Measurements from ENCODE around the gene HAUS7. TPM values are rescaled to one million over a fixed set of nuclear protein-coding genes. Genes with fewer than 3 reads are reported as not detected.
A peak's percentile ranks its signal among the peaks of the same experiment; 100 is the strongest.

The HAUS7 gene
- total RNA-seq, 1 donor from 2014 or later = 31.3 TPM

- H3K9me3 Mint-ChIP-seq (ENCODE audit: low read depth) = no peaks in the 10 kb centered on the region
- no peak overlapping the region for H3K4me3 Mint-ChIP-seq (ENCODE audit: unreplicated experiment)
- peak overlapping the region; percentile 54 for H3K27ac Mint-ChIP-seq (ENCODE audit: unreplicated experiment)
- H3K4me1 Mint-ChIP-seq (ENCODE audit: low read depth) = peaks cover 72% of the 10 kb centered on the region
- peaks cover 1% of the 10 kb centered on the region for H3K36me3 Mint-ChIP-seq (ENCODE audit: low read depth)
- no peaks in the 10 kb centered on the region for H3K27me3 Mint-ChIP-seq (ENCODE audit: low read depth)
- TF ChIP-seq CTCF (IDR thresholded peaks at IDR 0.05) = no peak
- DNase-seq (ENCODE audit: low spot score) = no peak
Observed at GRCh38 chrX:153491918-153492317, 21.5 kb upstream of the HAUS7 start.

GRCh38 chrX:153491351-153491914 is 21.1 kb upstream of the HAUS7 start:
- Mint-ChIP-seq H3K4me3 (ENCODE audit: unreplicated experiment) (no peak overlapping the region), H3K4me1 (ENCODE audit: low read depth) (peaks cover 77% of the 10 kb centered on the region), H3K36me3 (ENCODE audit: low read depth) (peaks cover 1% of the 10 kb centered on the region), H3K27me3 (ENCODE audit: low read depth) (no peaks in the 10 kb centered on the region), H3K9me3 (ENCODE audit: low read depth) (no peaks in the 10 kb centered on the region), H3K27ac (ENCODE audit: unreplicated experiment) (no peak overlapping the region)
- DNase-seq (ENCODE audit: low spot score) = no peak
- no peak for TF ChIP-seq CTCF (IDR thresholded peaks at IDR 0.05)

- no peak overlapping the region for H3K4me3 Mint-ChIP-seq (ENCODE audit: unreplicated experiment)
- no peak overlapping the region for H3K27ac Mint-ChIP-seq (ENCODE audit: unreplicated experiment)
- H3K36me3 Mint-ChIP-seq (ENCODE audit: low read depth) = peaks cover 1% of the 10 kb centered on the region
- no peaks in the 10 kb centered on the region for H3K27me3 Mint-ChIP-seq (ENCODE audit: low read depth)
- no peaks in the 10 kb centered on the region for H3K9me3 Mint-ChIP-seq (ENCODE audit: low read depth)
- no peak for TF ChIP-seq CTCF (IDR thresholded peaks at IDR 0.05)
- H3K4me1 Mint-ChIP-seq (ENCODE audit: low read depth) = peaks cover 78% of the 10 kb centered on the region
- no peak for DNase-seq (ENCODE audit: low spot score)
Observed at GRCh38 chrX:153490217-153490930, 20.0 kb upstream of the HAUS7 start.

GRCh38 chrX:153488231-153488914 is 18.0 kb upstream of the HAUS7 start:
- no peak for TF ChIP-seq CTCF (IDR thresholded peaks at IDR 0.05)
- DNase-seq (ENCODE audit: low spot score) = no peak
- H3K4me1 Mint-ChIP-seq (ENCODE audit: low read depth) = peaks cover 73% of the 10 kb centered on the region

GRCh38 chrX:153487590-153488071 is 17.3 kb upstream of the HAUS7 start:
- no peaks in the 10 kb centered on the region for H3K27me3 Mint-ChIP-seq (ENCODE audit: low read depth)
- peaks cover 66% of the 10 kb centered on the region for H3K4me1 Mint-ChIP-seq (ENCODE audit: low read depth)
- peak overlapping the region; percentile 31 for H3K4me3 Mint-ChIP-seq (ENCODE audit: unreplicated experiment)
- peaks cover 2% of the 10 kb centered on the region for H3K9me3 Mint-ChIP-seq (ENCODE audit: low read depth)
- DNase-seq (ENCODE audit: low spot score) = no peak
- H3K27ac Mint-ChIP-seq (ENCODE audit: unreplicated experiment) = peak overlapping the region; percentile 87
- H3K36me3 Mint-ChIP-seq (ENCODE audit: low read depth) = no peaks in the 10 kb centered on the region
- TF ChIP-seq CTCF (IDR thresholded peaks at IDR 0.05) = no peak

More at GRCh38 chrX:153488231-153488914, 18.0 kb upstream of the HAUS7 start:
- peaks cover 2% of the 10 kb centered on the region for H3K9me3 Mint-ChIP-seq (ENCODE audit: low read depth)
- H3K27ac Mint-ChIP-seq (ENCODE audit: unreplicated experiment) = peak overlapping the region; percentile 87
- H3K36me3 Mint-ChIP-seq (ENCODE audit: low read depth) = no peaks in the 10 kb centered on the region
- no peaks in the 10 kb centered on the region for H3K27me3 Mint-ChIP-seq (ENCODE audit: low read depth)
- H3K4me3 Mint-ChIP-seq (ENCODE audit: unreplicated experiment) = peak overlapping the region; percentile 16
